B cell (primary cell): ENCODE results near the gene CIT. TPM values are rescaled to one million over a fixed set of nuclear protein-coding genes. Genes with fewer than 3 reads are reported as not detected.

Experiments
- ATAC-seq: fragments of 200-7000 bp; cut with Tn5 transposase; one replicate; pipeline ENCODE4 v1.10.0; 2021; ENCODE audit warnings: low read depth, mild to moderate bottlenecking, moderate number of reproducible peaks, moderate library complexity
- CTCF ChIA-PET: fragments of 350-600 bp; sonication (Branson Sonifier 250); formaldehyde crosslinking; loops from one replicate; lab custom pipeline; 2021; ENCODE audit warnings: antibody characterized with exemption, inconsistent platforms; lab: Charles Lee
- POLR2A ChIA-PET: fragments of 350-600 bp; sonication (Branson Sonifier 250); formaldehyde crosslinking; loops from one replicate; lab custom pipeline; 2021; ENCODE audit warnings: antibody characterized with exemption; lab: Charles Lee
- DNase-seq: peaks from one replicate; pipeline ENCODE4 v3.0.0; 2013
- H2AFZ ChIP-seq: 2 replicates; pipeline ENCODE4 v1.6.1; 2012; ENCODE audit warnings: mild to moderate bottlenecking, low read depth, low read length; ENCODE audit not compliant: insufficient read depth, poor library complexity, severe bottlenecking
- H3K27ac ChIP-seq, 2 donors: 1 replicate in 1 of 2; 2 replicates in 1 of 2; pipeline ENCODE4 v1.5.1; 2012 to 2013; ENCODE audit warnings: low read length in 2 of 2, mild to moderate bottlenecking in 2 of 2, moderate library complexity in 1 of 2
- H3K27me3 ChIP-seq, 4 experiments: fragments of 200-600 bp in 1 of 4; sonication (generic) in 1 of 4; replicated peaks in 1 of 4; 1 replicate in 2 of 4; 2 replicates in 2 of 4; pipeline versions ENCODE4 v1.6.1 to v1.7.0; 2013 to 2016; ENCODE audit warnings: low read length in 3 of 4, mild to moderate bottlenecking in 2 of 4, mixed read lengths in 1 of 4, moderate library complexity in 1 of 4; ENCODE audit not compliant: insufficient read depth in 4 of 4, control insufficient read depth in 3 of 4; ENCODE audit errors: control extremely low read depth in 1 of 4
- H3K36me3 ChIP-seq, 2 experiments: replicated peaks in 1 of 2; 1 replicate in 1 of 2; 2 replicates in 1 of 2; pipeline versions ENCODE4 v1.6.1 to v1.7.1; 2013; ENCODE audit warnings: low read length in 1 of 2; ENCODE audit not compliant: insufficient read depth in 2 of 2, control insufficient read depth in 1 of 2; ENCODE audit errors: control extremely low read depth in 1 of 2, extremely low read depth in 1 of 2
- H3K4me1 ChIP-seq, 2 donors: fragments of 200-600 bp in 1 of 2; sonication (generic) in 1 of 2; 1 replicate in 1 of 2; 2 replicates in 1 of 2; pipeline versions ENCODE4 v1.5.1 to v1.6.1; 2013 to 2017; ENCODE audit warnings: low read length in 2 of 2; ENCODE audit not compliant: control insufficient read depth in 2 of 2, insufficient read depth in 2 of 2
- H3K4me2 ChIP-seq: replicated peaks from 2 replicates; pipeline ENCODE3; 2012; ENCODE audit warnings: mild to moderate bottlenecking, low read depth, low read length; ENCODE audit not compliant: poor library complexity, severe bottlenecking
- H3K4me3 ChIP-seq, 5 experiments: fragments of 200-600 bp in 1 of 5; sonication (generic) in 1 of 5; 1 replicate in 3 of 5; 2 replicates in 2 of 5; pipeline versions ENCODE4 v1.5.1 to v1.7.0; 2011 to 2016; ENCODE audit warnings: low read length in 4 of 5, mild to moderate bottlenecking in 4 of 5, low read depth in 2 of 5, control low read depth in 1 of 5, moderate library complexity in 1 of 5; ENCODE audit not compliant: insufficient read depth in 1 of 5; ENCODE audit errors: control extremely low read depth in 1 of 5, extremely low read depth in 1 of 5
- H3K79me2 ChIP-seq: fragments of 200-600 bp; sonication (generic); one replicate; pipeline ENCODE4 v1.6.0; 2016; ENCODE audit warnings: low read length; ENCODE audit not compliant: control insufficient read depth, insufficient read depth
- H3K9ac ChIP-seq: fragments of 200-600 bp; sonication (generic); 2 replicates; pipeline ENCODE4 v1.6.1; 2017; ENCODE audit warnings: mild to moderate bottlenecking, low read length, moderate library complexity
- H3K9me3 ChIP-seq, 3 donors: one replicate each; pipeline versions ENCODE4 v1.6.1 to v1.7.1; 2013; ENCODE audit warnings: low read length in 2 of 3; ENCODE audit not compliant: control insufficient read depth in 2 of 3, insufficient read depth in 1 of 3; ENCODE audit errors: control extremely low read depth in 1 of 3
- H4K20me1 ChIP-seq: 2 replicates; pipeline ENCODE4 v1.6.0; 2012; ENCODE audit warnings: mild to moderate bottlenecking, low read length; ENCODE audit not compliant: insufficient read depth, control insufficient read depth, poor library complexity, severe bottlenecking
- H3K27ac Mint-ChIP-seq: one replicate; pipeline ENCODE4 v1.8.0; 2021; ENCODE audit warnings: mixed read lengths
- H3K27me3 Mint-ChIP-seq: one replicate; pipeline ENCODE4 v1.8.0; 2021; ENCODE audit warnings: mixed read lengths
- H3K4me1 Mint-ChIP-seq: one replicate; pipeline ENCODE4 v1.8.0; 2021; ENCODE audit warnings: mixed read lengths
- H3K4me3 Mint-ChIP-seq: one replicate; pipeline ENCODE4 v1.8.0; 2021; ENCODE audit warnings: mixed read lengths
- H3K9me3 Mint-ChIP-seq: one replicate; pipeline ENCODE4 v1.8.0; 2022; ENCODE audit warnings: mixed read lengths; ENCODE audit not compliant: insufficient read depth
- EZH2 ChIP-seq: IDR thresholded peaks from 2 replicates; pipeline ENCODE4 v1.6.1; 2012; ENCODE audit warnings: borderline replicate concordance, low read depth, mild to moderate bottlenecking, moderate library complexity, low read length; ENCODE audit not compliant: insufficient read depth, poor library complexity, severe bottlenecking
- WGBS: methylation state at CpG from one replicate; pipeline ENCODE4 v1.1.5; 2013; ENCODE audit warnings: missing lambda C conversion rate; ENCODE audit not compliant: insufficient coverage; 5-methylcytosine and 5-hydroxymethylcytosine counted together
- intact Hi-C: fragments of 100-400 bp; cut with micrococcal nuclease; formaldehyde crosslinking; loops from one replicate; pipeline ENCODE4 v1.10.0; 2022
- polyA plus RNA-seq: library from polyadenylated mRNA; depleted of rRNA; stranded (reverse); fragments of >200 nt; gene quantifications from 2 replicates; pipeline ENCODE4 v1.2.3, GENCODE V29; 2012
- total RNA-seq, 2 donors: library from RNA; stranded (reverse); fragments of 120-200 nt in 1 of 2; gene quantifications; 1 replicate in 1 of 2; 2 replicates in 1 of 2; pipeline versions ENCODE4 v1.2.3 to v1.2.4, GENCODE V29; 2013 to 2022
- TF ChIP-seq, protein P1 (sequence below): fragments of 200-600 bp; IDR thresholded peaks from one replicate; pipeline ENCODE4 v1.8.0; 2022; ENCODE audit warnings: antibody characterized with exemption, mild to moderate bottlenecking

The CIT gene
- total and polyA plus RNA-seq, 2 donors (not counting 1 experiment from before 2014, with no cell fraction given) = 1.4 to 6.1 TPM

GRCh38 chr12:119859241-119859640 is 17.9 kb downstream of the CIT start:
- no peak for ATAC-seq
- Histone ChIP-seq H3K9ac (no peak overlapping the region), H3K4me1 (no peaks in the 10 kb centered on the region), H3K27me3 (no peaks in the 10 kb centered on the region), H3K27ac (no peak overlapping the region), H3K4me3 (no peak overlapping the region), H3K36me3 (peaks cover 0 to 2% of the 10 kb centered on the region in 2 experiments), H3K79me2 (no peaks in the 10 kb centered on the region), H4K20me1 (no peaks in the 10 kb centered on the region), H3K9me3 (no peaks in the 10 kb centered on the region), H3K4me2 (no peak overlapping the region), H2AFZ (no peak overlapping the region)
- Mint-ChIP-seq H3K4me1 (no peaks in the 10 kb centered on the region), H3K27me3 (no peaks in the 10 kb centered on the region), H3K4me3 (no peak overlapping the region), H3K9me3 (no peaks in the 10 kb centered on the region), H3K27ac (no peak overlapping the region)
- ChIA-PET CTCF (no interaction called here), POLR2A (no interaction called here)
- intact Hi-C loops = no loop called here
- no peak for DNase-seq
- whole genome bisulfite sequencing = 100% methylated on average over 5 of the region's 6 CpGs
- TF ChIP-seq EZH2 = no peak
- TF ChIP-seq, protein P1, sequence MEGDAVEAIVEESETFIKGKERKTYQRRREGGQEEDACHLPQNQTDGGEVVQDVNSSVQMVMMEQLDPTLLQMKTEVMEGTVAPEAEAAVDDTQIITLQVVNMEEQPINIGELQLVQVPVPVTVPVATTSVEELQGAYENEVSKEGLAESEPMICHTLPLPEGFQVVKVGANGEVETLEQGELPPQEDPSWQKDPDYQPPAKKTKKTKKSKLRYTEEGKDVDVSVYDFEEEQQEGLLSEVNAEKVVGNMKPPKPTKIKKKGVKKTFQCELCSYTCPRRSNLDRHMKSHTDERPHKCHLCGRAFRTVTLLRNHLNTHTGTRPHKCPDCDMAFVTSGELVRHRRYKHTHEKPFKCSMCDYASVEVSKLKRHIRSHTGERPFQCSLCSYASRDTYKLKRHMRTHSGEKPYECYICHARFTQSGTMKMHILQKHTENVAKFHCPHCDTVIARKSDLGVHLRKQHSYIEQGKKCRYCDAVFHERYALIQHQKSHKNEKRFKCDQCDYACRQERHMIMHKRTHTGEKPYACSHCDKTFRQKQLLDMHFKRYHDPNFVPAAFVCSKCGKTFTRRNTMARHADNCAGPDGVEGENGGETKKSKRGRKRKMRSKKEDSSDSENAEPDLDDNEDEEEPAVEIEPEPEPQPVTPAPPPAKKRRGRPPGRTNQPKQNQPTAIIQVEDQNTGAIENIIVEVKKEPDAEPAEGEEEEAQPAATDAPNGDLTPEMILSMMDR = no peak

GRCh38 chr12:119857041-119857591 is 20.0 kb downstream of the CIT start:
- TF ChIP-seq EZH2 = no peak
- TF ChIP-seq, protein P1 = no peak
- intact Hi-C loops = no loop called here
- H2AFZ ChIP-seq = no peak overlapping the region
- H3K4me1 ChIP-seq = no peaks in the 10 kb centered on the region
- no peak overlapping the region for H3K9ac ChIP-seq
- H3K9me3 ChIP-seq = no peaks in the 10 kb centered on the region
- Mint-ChIP-seq H3K27ac (no peak overlapping the region), H3K4me3 (no peak overlapping the region), H3K9me3 (no peaks in the 10 kb centered on the region), H3K27me3 (no peaks in the 10 kb centered on the region), H3K4me1 (no peaks in the 10 kb centered on the region)
- ChIA-PET CTCF (no interaction called here), POLR2A (no interaction called here)
- H4K20me1 ChIP-seq = no peaks in the 10 kb centered on the region
- H3K27ac ChIP-seq = no peak overlapping the region
- no peak overlapping the region for H3K4me3 ChIP-seq
- DNase-seq = no peak
- H3K36me3 ChIP-seq = peaks cover 0 to 2% of the 10 kb centered on the region in 2 experiments
- H3K4me2 ChIP-seq = no peak overlapping the region
- H3K79me2 ChIP-seq = no peaks in the 10 kb centered on the region
- H3K27me3 ChIP-seq = no peaks in the 10 kb centered on the region
- ATAC-seq = no peak
- 93% methylated on average over 6 of the region's 8 CpGs for WGBS
